Measurements from ENCODE around the gene CDS2. TPM values are rescaled to one million over a fixed set of nuclear protein-coding genes. Genes with fewer than 3 reads are reported as not detected.
A peak's percentile ranks its signal among the peaks of the same experiment; 100 is the strongest.

Gene CDS2
- total RNA-seq, 6 experiments from 2014 or later, result 13.7 to 42.3 (median 31.6) TPM

- intact Hi-C loops (cut with DNase I), result loop anchor here in 1 of 2 donors (10.0 kb wide), 1 partner anchor 331 kb away; no protein-coding TSS in a partner anchor
- Histone ChIP-seq H3K36me3 (no peaks in the 10 kb centered on the region), H3K9me3 (no peaks in the 10 kb centered on the region), H3K27ac (peak overlapping the region; percentile 7 to 26 (median 26)), H3K4me1 (no peaks in the 10 kb centered on the region), H3K4me3 (no peak overlapping the region), H3K27me3 (no peaks in the 10 kb centered on the region)
- TF ChIP-seq, protein P1, sequence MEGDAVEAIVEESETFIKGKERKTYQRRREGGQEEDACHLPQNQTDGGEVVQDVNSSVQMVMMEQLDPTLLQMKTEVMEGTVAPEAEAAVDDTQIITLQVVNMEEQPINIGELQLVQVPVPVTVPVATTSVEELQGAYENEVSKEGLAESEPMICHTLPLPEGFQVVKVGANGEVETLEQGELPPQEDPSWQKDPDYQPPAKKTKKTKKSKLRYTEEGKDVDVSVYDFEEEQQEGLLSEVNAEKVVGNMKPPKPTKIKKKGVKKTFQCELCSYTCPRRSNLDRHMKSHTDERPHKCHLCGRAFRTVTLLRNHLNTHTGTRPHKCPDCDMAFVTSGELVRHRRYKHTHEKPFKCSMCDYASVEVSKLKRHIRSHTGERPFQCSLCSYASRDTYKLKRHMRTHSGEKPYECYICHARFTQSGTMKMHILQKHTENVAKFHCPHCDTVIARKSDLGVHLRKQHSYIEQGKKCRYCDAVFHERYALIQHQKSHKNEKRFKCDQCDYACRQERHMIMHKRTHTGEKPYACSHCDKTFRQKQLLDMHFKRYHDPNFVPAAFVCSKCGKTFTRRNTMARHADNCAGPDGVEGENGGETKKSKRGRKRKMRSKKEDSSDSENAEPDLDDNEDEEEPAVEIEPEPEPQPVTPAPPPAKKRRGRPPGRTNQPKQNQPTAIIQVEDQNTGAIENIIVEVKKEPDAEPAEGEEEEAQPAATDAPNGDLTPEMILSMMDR (IDR thresholded peaks at IDR 0.05), result no peak
- TF ChIP-seq POLR2A (IDR thresholded peaks at IDR 0.05), result no peak
- ATAC-seq (peak; percentile 52 to 69 (median 62)), DNase-seq (peak in 2 of 3 donors; percentile 44 to 65)
- 47% methylated on average over 2 of the region's 4 CpGs for WGBS (ENCODE audit: insufficient coverage, low coverage, low lambda C conversion rate, missing lambda C conversion rate)
Measured at GRCh38 chr20:5085380-5085779, 41.4 kb upstream of the CDS2 start.

GRCh38 chr20:5088688-5089087 is 38.1 kb upstream of the CDS2 start:
- no peak for TF ChIP-seq POLR2A (IDR thresholded peaks at IDR 0.05)
- TF ChIP-seq, protein P1 (IDR thresholded peaks at IDR 0.05), result no peak
- DNase-seq (no peak), ATAC-seq (no peak)
- H3K27me3 ChIP-seq, result no peaks in the 10 kb centered on the region
- no peak overlapping the region for H3K4me3 ChIP-seq
- intact Hi-C loops (cut with DNase I), result loop anchor here in 1 of 2 donors (10.0 kb wide), 1 partner anchor 334 kb away; no protein-coding TSS in a partner anchor
- no peaks in the 10 kb centered on the region for H3K4me1 ChIP-seq
- no peaks in the 10 kb centered on the region for H3K9me3 ChIP-seq
- H3K27ac ChIP-seq, result no peak overlapping the region
- WGBS (ENCODE audit: insufficient coverage, low coverage, low lambda C conversion rate, missing lambda C conversion rate), result 83% methylated on average over 3 of the region's 3 CpGs
- no peaks in the 10 kb centered on the region for H3K36me3 ChIP-seq

DNA sequence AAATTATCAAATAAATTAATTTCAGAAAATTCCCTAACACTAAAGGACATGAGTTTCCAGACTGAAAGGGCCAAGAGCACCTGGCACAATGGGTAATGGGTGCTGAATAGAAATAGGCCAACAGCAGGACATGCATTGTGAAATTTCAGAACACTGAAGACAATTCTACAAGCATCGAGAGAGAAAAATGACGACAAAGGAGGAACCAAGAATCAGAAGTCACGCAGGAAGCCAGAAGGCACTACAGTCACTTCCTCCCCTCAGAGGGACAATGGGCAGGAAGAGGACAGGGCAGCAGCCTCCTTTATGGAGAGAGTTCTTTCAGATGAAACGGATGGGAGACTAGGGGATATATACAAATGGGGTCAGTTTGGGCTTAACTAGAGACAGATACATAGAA is 36.6 kb upstream of the CDS2 start:
- ATAC-seq, result peak; percentile 63 to 89 (median 86)
- H3K27me3 ChIP-seq, result no peaks in the 10 kb centered on the region

DNA sequence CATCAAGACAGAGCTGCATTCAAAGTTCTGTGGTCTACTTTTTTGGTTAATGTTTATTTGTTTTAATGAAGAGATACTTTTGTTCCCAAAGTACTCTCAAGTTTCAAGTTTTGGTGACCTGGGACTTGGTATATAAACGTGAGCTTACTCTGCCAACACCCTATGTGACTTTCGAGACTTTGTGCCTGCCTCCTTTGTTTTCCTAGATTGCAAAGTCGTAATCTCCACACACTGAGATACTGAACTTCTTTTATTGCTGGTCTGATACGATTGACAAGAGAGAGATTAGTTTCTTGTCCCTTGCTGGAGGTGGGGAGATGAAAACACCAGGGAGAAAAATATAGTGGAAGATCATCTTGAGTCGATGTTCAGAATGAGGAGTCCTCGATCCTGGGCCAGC is 34.9 kb upstream of the CDS2 start:
- Histone ChIP-seq H3K27ac (no peak overlapping the region), H3K27me3 (no peaks in the 10 kb centered on the region), H3K36me3 (no peaks in the 10 kb centered on the region), H3K4me3 (no peak overlapping the region), H3K9me3 (no peaks in the 10 kb centered on the region), H3K4me1 (no peaks in the 10 kb centered on the region)
- no peak for TF ChIP-seq POLR2A (IDR thresholded peaks at IDR 0.05)
- TF ChIP-seq, protein P1 (IDR thresholded peaks at IDR 0.05), result no peak
- no peak for DNase-seq
- ATAC-seq, result no peak
- 82% methylated on average over 6 of the region's 6 CpGs for WGBS (ENCODE audit: insufficient coverage, low coverage, low lambda C conversion rate, missing lambda C conversion rate)
- intact Hi-C loops (cut with DNase I), result no loop called here

More for the DNA sequence above, 36.6 kb upstream of the CDS2 start:
- Histone ChIP-seq H3K4me3 (no peak overlapping the region), H3K36me3 (no peaks in the 10 kb centered on the region), H3K9me3 (no peaks in the 10 kb centered on the region), H3K4me1 (no peaks in the 10 kb centered on the region), H3K27ac (peak overlapping the region; percentile 58 to 85 (median 72))
- WGBS (ENCODE audit: insufficient coverage, low coverage, low lambda C conversion rate, missing lambda C conversion rate), result 32% methylated on average over 4 of the region's 4 CpGs
- intact Hi-C loops (cut with DNase I), result no loop called here
- TF ChIP-seq, protein P1 (IDR thresholded peaks at IDR 0.05), result no peak
- peak; percentile 19 for TF ChIP-seq POLR2A (IDR thresholded peaks at IDR 0.05)
- DNase-seq, result peak in 1 of 3 donors; percentile 52
